GM20431 (cell line): Measurements from ENCODE around the gene MEF2D.

Experiments used
- in situ Hi-C: fragments of 300-500 bp; cut with MseI, MboI; formaldehyde crosslinking; loops from one replicate; pipeline ENCODE4 v1.15.0; 2020; ENCODE audit warnings: low sequenced_read_pairs; ENCODE audit not compliant: unreplicated experiment

The MEF2D gene

DNA sequence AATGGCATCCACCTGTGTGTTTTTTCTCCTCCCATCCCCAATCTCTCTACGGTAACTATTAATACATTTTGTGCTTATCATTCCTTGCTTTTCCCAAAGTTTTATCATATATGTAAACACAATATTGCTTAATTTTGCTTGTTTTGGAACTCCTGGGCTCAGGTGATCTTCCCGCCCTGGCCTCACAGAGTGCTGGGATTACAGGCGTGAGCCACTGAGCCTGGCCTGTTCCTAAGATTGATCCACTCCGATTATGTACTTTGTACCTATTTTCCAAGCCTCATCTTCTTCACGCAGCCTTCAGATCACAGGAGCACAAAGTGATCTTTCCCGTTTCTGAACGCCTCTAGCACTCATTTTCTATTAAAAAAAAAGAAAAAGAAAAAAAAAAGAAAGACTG, 45.2 kb downstream of the MEF2D start:
- in situ Hi-C loops = loop anchor here (10.0 kb wide), 1 partner anchor 129 kb away; no protein-coding TSS in a partner anchor

DNA sequence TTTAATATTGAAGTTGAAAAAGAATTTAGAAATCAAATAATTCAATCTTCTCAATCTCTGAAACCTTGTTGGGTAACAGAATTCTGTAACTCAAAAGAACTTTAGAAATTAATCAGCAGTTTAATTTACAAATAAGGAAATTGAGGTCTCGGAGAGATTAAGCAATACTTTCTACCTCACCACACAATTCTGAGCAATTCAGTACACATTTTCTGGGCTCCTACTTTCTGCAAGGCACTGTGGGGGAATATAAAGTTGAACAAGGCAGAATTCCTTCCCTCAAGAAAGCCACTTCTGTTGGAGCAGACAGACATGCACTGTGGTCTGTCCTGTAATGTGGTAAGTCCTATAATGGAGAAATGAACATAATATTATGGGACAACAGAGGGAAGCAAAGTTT, 47.7 kb downstream of the MEF2D start:
- in situ Hi-C loops = loop anchor here (10.0 kb wide), 1 partner anchor 132 kb away; no protein-coding TSS in a partner anchor

GRCh38 chr1:156451505-156452160, 48.9 kb downstream of the MEF2D start:
- in situ Hi-C loops = loop anchor here (10.0 kb wide), 1 partner anchor 133 kb away; no protein-coding TSS in a partner anchor

- in situ Hi-C loops = no loop called here
Observed at GRCh38 chr1:156448134-156448967, 52.2 kb downstream of the MEF2D start.

- in situ Hi-C loops = no loop called here
Observed at GRCh38 chr1:156445789-156446263, 54.7 kb downstream of the MEF2D start.

DNA sequence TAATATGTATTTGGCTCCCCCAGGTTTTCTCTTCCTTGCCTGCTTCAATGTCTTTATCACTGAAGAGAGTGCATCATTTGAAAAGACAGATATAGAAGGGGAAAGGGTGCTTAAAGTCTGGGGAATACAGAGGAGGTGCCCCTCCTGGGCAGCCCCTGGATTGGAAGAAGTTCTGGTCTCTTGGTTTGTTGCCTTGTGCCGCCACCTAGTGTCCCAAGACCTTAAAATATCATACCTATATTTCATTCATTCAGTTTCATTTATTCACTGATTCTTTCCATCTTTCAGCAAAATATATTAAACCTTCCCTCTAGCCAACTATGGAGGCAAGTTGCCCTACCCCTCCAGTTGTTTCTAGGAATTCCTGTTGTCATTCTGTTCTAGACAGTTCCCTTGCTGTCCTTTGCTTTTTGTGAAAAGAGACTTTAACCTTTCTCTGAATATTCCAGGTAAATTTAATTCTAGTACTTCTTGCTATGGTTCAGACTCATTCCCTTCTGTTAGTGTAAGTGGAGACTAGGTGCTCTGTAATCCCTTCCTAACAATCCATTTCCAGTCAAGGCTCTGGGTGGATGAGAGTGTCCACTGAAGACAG, 56.1 kb downstream of the MEF2D start:
- in situ Hi-C loops = loop anchor here (5.0 kb wide), 1 partner anchor 57 kb away; no protein-coding TSS in a partner anchor

- in situ Hi-C loops = loop anchor here (5.0 kb wide), 1 partner anchor 56 kb away; no protein-coding TSS in a partner anchor
Observed at GRCh38 chr1:156443286-156443685, 57.3 kb downstream of the MEF2D start.

- in situ Hi-C loops = loop anchor here (5.0 kb wide), 1 partner anchor 54 kb away; no protein-coding TSS in a partner anchor
Observed at GRCh38 chr1:156440654-156441437, 59.7 kb downstream of the MEF2D start.

DNA sequence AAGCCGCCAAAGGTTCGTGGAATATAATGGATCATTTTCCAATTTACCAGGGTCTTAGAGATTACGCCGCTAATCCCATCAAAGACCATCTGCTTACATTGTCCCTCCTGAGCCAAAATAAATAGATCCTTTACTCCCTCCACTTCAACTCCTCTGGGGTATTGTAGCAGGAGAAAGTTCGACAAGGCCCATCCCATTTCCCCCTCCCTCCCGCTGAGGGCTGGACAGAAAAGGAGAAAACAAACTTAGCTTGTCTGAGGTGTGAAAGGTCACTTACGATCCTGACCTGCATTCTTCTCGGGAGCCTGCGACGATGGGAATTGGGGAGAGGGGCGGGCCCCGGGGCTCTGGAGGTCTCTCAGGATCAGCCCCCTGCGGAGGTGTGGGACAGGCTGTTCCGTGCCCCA, 60.8 kb downstream of the MEF2D start:
- in situ Hi-C loops = loop anchor here (5.0 kb wide), 1 partner anchor 52 kb away; no protein-coding TSS in a partner anchor

DNA sequence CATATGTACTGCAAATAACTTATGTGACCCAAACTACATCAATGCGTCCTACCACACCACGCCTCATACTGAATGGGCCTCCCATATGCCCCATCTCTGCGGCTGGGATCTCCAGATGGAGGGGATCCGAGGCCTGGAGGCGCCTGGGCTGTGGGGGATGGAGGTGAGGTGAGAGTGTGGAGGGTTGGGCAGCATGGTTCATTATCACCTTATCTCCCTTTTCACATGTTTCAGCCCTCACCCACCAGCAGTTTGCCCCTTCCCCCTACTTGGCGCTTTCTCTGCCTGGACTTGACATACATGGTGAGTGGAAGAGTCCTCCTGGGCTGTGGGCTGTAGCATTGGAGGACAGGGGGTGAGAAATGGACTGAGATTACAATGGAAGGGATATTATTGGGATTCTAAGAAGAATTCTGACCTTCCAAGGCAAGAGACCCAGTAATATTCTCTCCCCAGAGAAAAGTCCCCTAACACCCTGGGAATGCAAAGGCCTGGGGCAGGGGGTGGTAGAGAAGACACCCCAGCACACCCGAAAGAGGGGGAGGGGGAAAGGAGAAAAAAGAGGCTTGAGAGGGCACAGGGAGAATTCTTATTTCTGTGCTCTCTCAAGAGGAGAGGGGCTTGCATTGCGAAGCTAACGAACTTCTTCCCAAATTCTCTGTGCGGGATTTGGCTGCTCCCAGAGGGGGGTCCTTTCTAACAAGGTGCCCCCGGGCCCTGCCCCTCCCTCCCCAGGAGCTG, 61.4 kb downstream of the MEF2D start:
- in situ Hi-C loops = no loop called here

DNA sequence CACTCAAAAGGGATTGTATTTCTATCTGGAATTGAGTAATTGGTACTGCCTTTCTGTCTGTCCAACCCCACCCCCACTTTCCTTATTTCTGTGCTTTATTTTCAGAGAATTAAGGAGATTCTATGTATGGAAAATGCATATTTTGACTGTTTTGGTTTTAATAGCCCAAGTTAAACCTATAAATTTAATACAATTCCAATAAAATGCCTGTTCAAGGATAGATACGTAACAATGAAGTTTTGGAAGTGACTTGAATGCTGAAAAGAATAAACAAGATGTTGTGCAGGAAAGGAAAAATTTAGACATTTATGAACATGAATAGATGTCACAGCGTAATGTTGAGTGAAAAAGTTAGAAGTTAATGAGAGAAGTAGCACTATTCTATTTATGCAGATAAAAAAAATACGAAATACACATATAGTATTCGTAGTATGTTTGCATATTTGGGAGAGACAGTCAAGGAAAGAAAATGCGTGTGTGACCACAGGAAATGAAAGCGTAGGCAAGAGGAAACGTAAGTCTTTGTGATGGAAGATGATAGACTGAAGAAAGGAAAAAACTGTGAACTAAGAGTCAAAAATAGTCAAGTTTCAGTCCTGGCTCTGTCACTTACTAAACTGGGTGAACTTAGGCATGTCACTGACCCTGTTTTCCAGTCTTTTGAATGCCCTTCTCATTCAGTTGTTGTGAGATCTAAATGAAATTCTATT, 62.1 kb downstream of the MEF2D start:
- in situ Hi-C loops = no loop called here

DNA sequence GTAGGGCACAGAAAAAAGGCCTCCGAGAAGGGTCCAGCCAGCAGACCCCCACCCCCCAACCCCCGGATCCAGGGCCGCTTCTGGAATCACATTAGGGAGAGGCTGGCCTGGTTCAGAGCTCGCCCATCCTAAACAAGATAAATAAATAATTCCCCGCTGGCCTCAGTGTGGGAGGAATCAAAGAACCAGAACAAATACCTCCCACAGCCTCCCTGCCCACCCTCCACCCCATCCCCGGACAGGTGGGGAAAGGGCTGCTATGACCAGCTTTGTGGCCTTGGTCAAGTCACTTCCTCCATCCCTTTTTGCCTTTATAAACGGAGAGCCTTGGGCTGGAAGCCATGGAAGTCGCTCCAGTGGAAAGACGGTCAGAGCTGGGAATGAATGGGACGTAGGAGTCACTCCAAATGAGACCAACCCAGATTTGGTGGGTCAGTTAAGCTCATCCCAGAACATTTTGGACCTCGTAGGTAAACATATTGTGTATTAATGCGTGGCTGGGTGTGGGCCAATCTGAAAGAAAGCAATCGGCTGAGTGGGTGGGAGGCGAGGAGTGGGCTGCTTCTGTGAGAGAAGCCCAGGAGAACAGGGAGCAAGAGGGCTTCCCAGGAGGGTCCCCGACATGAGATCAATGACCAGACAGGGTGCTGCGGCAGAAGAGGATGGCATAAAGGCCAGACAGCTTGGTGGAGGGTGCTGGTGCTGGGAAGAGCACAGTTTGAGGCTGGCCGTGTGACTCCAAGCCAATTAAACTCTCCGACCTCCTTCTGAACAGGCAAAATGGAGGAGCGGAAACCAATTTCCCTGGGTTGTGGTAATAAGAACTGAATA, 63.3 kb downstream of the MEF2D start:
- in situ Hi-C loops = no loop called here

DNA sequence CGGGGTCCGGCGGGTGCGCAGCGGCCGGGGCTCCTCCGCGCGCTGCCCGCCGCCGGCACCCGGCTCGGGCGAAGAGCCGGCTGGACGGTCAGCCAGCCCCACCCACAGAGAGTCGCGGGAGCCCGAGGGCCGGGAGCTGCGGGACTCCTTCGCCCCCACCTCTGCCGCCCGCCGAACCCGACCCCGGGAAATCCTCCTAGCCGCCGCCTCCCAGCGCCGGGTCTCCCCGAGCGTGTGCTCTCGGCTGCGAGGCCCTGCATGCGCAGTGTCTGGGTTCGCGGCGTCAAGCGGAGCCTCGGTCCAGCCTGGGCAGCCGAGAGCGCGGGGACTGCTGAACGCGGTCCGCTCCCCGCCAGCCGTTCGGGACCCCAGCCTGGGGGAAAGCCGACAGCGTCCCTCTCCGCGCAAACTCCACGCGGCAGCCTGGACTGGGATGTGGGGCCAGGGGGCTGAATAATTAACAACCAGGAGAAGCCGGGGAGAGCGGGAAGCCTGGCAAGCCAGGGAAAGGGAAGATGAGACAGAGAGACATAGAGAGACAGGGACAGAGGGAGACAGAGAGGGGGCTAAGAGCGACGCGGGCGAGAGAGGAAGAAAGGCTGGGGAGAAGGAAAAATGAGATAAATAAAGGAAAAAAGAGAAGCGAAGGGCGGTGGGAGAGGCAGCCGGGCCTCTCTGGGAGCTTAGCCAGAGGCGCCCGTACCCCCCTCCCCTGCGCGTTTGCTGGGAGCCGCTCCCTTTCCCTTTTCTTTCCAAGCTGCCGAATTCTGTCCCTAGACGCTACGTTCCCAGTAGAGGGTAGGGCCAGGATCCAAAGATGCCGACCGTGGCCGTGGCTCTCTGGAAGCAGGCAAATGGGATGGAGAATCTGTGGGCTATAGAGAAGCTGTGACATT, 64.2 kb downstream of the MEF2D start:
- in situ Hi-C loops = no loop called here

- in situ Hi-C loops = no loop called here
Observed at GRCh38 chr1:156435545-156436140, 64.9 kb downstream of the MEF2D start.

DNA sequence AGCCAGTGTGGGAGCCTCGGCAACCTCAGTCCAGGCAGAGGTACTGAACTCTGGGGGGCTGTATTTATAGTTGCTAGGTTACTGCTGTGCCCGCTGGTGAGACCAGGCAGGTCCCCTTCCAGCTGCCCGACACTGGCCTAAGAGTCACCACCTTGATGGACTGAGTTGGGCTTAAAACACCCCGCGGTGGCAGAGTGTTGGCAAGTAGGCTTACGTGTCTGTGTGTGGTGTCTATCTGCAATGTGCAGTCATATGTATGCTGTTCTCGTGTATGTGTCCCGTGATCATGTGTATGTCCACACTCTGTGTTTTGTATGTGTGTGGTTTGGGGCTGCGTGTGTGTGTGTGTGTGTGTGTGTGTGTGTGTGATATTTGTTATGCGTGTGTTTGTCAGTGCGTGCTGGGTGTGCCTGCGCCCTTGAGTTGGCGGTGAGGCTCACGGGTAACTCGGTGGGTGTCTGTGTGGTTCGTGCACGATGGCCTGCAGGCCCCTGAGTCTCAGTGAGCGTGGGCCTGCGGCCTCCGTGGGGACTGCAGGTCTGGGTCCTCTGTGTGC, 65.5 kb downstream of the MEF2D start:
- in situ Hi-C loops = no loop called here

GRCh38 chr1:156433602-156434001, 67.0 kb downstream of the MEF2D start:
- in situ Hi-C loops = no loop called here
